H54 (cell line): ENCODE results near the gene SH3BP2.

ENCODE experiments used
- DNase-seq: peaks from one replicate; pipeline ENCODE4 v3.0.0; 2011; ENCODE audit warnings: low spot score, mixed read lengths; ENCODE audit not compliant: insufficient read length
- FAIRE-seq: peaks from 3 replicates; lab custom pipeline; 2011; peaks lifted over from hg19 to GRCh38; lab: Jason Lieb, UNC
- POLR2A ChIP-seq: IDR thresholded peaks from 2 replicates; pipeline ENCODE4 v1.6.1; 2011; ENCODE audit warnings: low read depth, mild to moderate bottlenecking, low read length

SH3BP2 gene

DNA sequence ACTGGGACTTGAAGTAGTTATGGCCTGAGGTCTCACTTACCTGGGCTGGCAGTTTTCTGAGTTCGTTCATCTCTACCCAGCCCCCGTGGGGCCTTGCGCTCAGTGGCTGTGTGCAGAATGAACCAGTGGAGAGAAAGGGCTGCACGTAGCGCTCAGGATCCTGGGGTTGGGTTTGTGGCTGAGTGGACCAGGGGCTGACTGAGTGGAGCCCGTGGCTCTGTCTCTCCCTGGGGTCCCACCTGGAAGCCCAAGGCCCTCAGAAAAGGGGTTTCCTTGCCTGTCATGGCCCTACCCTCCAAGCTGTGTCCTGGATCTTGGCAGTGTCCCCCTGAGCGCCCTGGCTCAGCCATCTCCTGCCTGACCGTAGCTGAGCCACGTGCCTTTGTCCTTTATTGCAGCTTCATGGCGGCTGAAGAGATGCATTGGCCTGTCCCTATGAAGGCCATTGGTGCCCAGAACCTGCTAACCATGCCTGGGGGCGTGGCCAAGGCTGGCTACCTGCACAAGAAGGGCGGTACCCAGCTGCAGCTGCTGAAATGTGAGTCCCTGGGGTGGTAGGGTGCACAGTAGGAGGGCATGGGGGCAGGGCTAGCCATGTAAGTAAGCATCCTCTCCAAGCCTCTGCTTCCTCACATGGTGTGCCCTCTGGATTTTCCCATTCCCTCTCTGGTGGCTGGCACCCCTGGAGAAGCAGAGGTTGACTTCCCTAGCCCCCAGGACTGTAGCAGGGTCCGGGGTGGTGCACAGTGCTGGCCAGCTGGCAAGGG lies 27.5 kb downstream of the SH3BP2 start:
- no peak for FAIRE-seq

DNA sequence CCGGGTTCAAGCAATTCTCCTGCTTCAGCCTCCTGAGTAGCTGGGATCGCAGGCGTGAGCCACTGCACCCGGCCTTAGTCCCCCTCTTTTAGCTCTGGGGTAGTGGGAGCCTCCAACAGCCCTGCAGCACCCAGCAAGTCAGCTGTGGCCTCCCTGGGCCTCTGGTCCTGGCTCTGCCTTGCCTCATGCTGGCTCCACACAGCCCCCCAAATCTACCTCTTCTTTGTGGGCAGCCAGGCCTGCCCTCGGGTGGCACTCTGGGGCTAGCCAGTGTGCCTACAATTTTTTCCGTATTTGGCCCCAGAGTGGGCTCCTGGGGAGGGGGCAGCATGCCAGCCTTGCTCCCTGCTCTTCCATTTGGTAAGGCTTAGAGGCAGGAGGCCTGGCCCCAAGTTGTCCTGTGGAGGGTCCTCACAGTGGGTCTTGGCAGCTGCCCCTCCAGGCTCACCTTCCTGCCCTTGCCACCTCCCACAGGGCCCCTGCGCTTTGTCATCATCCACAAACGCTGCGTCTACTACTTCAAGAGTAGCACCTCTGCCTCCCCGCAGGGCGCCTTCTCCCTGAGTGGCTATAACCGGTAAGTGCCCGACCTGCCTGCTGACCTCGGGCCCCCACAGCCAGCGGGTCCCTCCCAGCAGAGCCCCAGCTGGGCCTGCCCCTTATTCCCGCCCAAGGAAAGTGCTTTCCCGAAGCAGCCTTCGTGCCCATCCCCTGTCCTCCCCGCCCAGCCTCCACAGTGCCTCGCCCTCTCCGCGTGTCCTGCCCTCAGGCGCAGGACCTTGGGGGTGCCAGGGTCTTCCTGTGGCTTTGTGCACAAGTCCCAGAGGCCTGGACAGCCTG lies 29.8 kb downstream of the SH3BP2 start:
- FAIRE-seq: no peak
- TF ChIP-seq POLR2A: no peak
- DNase-seq: no peak

More for the DNA sequence above, 27.5 kb downstream of the SH3BP2 start:
- no peak for DNase-seq
- TF ChIP-seq POLR2A: no peak

DNA sequence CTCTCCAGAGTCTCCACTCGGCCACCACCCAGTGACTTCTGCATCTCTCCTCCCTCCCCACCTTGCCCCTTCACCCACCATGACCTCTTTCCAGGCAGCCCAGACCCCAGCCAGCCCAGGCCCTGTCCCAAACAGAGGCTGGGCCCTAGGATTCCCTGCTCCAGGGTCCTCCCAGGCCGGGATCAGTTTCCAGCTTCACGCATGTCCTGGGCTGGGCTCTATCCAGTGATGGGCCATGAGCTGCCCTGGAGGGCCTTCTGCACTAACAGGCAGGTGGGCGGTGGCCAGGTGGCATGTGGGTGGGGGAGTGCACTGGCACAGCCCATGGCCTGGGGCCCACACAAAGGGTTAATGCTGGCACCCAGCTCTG lies 30.4 kb downstream of the SH3BP2 start:
- DNase-seq (no peak), FAIRE-seq (no peak)
- no peak for TF ChIP-seq POLR2A

DNA sequence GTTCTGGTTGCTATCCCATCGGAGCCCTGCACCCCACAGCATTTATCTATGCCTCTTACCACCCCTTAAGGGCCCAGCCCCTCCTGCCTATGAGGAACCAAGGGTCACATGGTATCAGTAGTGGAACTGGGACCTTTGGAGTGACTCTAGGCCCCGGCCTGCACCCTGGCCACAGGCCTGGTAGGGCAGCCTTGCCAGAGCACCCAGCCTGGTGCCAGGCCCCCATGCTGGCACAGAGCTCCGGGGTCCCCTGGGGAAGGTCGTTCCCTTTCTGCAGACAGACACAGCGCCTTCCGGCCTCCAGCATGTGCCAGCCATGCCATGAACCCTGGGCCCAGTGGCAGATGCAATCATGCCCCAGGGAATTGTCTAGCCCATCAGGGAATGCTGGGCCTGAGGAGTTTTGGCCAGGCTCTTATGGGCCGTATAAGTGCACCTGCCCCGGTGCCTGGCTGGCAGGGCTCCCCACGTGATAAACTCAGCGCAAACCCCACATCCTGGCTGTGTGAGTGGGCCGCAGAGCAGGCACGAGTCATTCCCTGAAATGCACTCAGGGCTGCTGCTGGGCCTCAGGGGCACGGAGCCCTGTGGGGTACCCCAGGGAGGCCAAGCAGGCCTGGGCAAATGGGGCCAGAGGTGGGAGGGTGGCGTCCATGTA lies 30.9 kb downstream of the SH3BP2 start:
- DNase-seq (no peak), FAIRE-seq (no peak)
- TF ChIP-seq POLR2A: no peak

DNA sequence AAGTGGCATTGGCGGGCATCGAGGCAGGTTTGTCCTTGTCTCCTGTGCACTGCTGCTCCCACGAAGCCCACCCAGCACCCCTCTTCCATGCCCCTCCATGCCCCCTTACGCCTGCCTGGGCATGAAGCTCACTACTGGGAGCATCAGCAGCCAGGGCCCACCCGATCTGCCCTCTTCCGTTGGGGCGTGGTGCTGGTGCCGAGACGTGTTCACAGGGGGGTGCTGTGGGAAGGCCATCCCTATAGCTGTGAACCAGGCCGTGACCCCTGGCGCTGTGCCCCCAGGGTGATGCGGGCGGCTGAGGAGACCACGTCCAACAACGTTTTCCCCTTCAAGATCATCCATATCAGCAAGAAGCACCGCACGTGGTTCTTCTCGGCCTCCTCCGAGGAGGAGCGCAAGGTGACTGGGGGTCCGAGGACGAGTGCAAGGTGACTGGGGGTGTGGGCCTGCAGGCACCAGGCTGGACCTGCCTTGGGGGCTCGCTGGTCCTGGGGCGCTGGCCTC lies 31.5 kb downstream of the SH3BP2 start:
- DNase-seq: no peak
- FAIRE-seq: no peak
- no peak for TF ChIP-seq POLR2A

DNA sequence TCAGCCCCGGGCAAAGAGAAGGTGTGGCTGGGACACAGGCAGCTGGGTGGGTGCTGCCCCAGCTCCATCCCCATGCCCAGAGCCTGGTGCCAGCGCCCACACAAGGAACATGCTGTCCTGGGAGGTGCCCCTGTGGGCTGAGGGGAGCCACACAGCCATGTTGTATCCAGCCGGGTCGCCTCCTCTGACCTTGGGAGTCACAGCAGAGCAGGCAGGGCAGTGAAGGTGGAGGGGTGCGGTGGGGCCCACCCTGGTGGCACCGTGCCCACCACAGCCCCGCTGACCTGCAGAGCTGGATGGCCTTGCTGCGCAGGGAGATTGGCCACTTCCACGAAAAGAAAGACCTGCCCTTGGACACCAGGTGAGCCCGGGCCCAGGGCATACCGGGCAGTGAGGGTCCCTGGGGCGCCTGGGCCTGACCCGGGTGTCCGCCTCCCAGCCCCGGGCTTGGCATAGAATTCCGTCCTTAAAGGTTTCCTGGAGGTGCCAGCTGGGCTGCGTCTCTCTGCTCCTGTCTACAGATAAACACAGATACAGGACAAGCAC lies 32.0 kb downstream of the SH3BP2 start:
- TF ChIP-seq POLR2A: no peak
- DNase-seq (no peak), FAIRE-seq (no peak)

DNA sequence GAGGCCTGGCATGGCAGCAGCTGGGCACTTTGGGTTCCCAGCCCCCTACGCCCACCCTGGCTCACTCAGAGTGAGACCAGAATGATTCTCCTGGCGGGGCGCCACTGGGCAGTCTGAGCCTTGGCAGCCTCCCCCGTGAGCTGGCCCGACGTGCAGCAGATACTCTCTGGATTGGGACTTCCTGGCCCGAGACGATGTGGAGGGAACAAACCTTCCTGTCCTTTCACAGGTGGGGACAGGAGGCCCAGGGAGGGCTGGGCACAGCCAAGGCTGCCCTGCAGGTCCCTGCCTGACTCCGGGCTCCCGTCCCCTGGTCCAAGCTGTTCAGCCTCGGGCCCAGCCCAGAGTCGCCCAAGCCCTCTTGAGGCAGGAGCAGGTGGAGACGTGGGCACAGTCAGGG lies 32.9 kb downstream of the SH3BP2 start:
- FAIRE-seq (no peak), DNase-seq (no peak)
- TF ChIP-seq POLR2A: no peak

DNA sequence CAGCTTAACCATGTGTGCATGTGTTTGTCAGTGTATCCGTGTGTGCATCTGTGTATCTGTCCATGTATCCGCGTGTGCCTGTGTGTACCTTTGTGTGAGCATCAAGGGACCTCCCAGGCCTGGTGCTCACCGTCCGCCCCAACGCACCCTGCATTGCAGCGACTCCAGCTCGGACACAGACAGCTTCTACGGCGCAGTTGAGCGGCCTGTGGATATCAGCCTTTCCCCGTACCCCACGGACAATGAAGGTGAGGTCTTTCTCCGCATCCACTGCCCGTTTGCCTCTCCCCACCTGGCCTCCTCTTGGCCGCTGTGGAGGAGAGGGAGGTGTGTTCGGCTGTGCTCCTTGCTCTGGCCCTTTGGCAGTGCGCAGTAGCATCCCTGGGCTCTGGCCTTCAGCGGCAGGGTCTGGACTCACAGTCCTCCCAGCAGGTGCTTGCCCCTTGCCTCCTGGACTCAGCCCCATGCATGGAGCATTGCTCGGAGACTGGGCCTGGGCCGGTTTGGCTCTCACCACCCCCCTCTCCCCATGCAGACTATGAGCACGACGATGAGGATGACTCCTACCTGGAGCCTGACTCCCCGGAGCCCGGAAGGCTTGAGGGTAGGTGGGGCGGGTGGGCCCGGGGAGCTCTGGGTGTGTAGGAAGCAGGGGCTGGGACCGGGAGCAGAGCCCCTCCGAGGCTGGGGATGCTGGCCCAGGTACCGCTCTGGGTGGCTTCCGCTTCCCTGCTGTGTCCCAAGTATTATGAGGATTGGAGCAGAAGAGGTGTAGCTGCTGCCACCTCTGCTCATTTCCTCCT lies 34.4 kb downstream of the SH3BP2 start:
- FAIRE-seq: no peak
- DNase-seq: no peak
- no peak for TF ChIP-seq POLR2A

DNA sequence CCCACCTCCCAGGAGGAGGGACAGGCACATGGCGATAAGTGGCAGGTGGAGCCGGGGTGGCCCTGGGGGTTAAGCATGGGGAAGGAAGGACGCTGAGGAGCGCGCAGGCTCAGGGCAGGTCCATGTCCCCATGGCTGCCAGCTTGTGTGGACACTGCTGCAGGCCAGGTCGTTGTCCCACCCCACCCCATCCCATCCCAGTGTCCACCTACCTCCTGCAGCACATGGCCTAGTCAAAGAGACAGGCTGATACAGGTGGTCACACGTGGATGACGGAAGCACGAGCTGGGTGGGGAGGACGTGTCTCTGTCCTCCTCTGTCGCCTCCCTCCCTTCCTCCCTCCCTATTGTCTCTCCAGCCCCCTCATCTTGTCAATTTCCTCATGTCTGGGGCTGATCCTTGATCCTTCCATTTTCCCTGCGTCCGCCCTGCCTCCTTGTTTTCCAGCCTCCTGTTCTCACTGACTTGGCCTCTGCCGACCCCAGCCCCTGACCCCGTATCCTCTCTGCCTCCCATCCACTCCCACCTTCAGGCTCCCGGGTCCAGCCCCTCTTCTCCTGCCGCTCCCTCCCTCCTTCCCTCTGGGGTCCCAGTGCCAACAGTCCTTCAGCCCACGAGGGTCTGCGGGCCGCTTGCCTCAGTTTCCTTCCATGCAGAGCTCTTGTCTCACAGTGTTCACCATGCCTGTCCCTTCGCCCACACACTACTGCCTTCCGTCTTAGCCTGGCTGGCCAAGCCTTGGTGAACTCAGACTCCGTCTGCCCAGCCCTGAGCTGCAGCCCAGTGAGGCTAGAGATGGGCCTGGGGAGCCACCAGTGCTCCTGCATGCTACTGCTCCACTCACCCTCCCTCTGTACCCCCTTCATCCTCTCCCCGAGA lies 35.2 kb downstream of the SH3BP2 start:
- no peak for TF ChIP-seq POLR2A
- DNase-seq (no peak), FAIRE-seq (no peak)

DNA sequence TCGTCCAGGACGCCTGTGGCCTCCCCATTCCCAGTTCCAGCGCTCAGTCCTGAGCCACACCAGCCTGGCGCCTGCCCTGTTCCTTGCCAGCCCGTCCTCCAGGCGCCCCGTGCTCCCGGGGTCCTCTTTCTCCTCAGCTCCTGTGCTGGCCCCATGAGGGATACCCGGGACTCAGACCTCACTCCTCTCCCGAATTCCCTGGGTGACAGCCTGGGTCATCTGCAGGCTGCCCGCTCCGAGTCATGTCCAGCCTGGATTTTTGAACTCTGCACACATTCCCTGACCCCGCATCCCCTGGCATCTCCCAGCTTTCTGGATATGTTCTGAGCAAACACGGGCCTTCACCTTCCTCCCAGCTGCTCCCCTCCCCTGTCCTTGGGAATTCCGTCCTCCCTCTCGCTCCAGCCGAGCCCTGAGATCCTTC lies 35.9 kb downstream of the SH3BP2 start:
- DNase-seq (no peak), FAIRE-seq (no peak)
- no peak for TF ChIP-seq POLR2A

DNA sequence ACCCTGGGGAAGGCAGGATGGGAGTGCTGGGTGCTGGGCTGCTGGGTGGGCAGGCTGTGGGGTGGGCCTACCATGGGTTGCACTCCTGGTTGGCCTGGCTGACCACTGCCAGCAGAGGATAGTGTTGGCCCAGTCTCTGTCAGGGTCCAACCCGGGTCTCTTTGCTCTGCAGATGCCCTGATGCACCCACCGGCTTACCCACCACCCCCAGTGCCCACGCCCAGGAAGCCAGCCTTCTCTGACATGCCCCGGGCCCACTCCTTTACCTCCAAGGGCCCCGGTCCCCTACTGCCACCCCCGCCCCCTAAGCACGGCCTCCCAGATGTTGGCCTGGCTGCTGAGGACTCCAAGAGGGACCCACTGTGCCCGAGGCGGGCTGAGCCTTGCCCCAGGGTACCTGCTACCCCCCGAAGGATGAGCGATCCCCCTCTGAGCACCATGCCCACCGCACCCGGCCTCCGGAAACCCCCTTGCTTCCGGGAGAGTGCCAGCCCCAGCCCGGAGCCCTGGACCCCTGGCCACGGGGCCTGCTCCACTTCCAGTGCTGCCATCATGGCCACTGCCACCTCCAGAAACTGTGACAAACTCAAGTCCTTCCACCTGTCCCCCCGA lies 36.5 kb downstream of the SH3BP2 start:
- TF ChIP-seq POLR2A: no peak
- FAIRE-seq (no peak), DNase-seq (no peak)
